Tongue (tissue), 2 donors: ENCODE results near the gene OR2T29. TPM values are rescaled to one million over a fixed set of nuclear protein-coding genes. Genes with fewer than 3 reads are reported as not detected.
"Not testable (repeated sequence)": the region's sequence is repeated elsewhere in the genome, so short reads cannot be mapped to it uniquely, and the experiment has no call there.

Experiments
- DNase-seq: peaks from one replicate; pipeline ENCODE4 v3.0.0-alpha.2; 2015
- total RNA-seq: library from RNA; depleted of rRNA; stranded (reverse); fragments of >200 nt; gene quantifications from one replicate; pipeline ENCODE4 v1.2.3, GENCODE V29; 2014

Gene OR2T29, protein sequence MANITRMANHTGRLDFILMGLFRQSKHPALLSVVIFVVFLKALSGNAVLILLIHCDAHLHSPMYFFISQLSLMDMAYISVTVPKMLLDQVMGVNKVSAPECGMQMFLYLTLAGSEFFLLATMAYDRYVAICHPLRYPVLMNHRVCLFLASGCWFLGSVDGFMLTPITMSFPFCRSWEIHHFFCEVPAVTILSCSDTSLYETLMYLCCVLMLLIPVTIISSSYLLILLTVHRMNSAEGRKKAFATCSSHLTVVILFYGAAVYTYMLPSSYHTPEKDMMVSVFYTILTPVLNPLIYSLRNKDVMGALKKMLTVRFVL
- not detected for total RNA-seq

DNA sequence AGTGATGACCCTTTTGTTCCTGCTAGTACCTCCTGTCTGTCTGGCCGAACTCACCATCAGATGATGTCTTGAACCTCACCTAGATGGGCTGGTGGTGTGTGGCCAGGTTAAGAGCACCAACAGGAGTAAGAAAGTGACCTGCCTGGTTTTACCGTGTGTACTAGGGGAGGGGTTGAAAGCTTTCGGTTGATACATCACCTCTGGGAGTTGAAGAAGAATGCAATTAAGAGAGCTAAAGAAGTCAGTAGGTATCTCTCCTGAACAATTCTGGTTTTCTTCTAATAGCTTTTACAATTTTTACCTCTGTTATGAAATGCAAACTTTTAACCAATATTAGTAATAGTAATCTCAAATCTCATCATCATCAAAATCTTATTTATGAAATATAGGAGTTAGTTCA, at the start of gene OR2T29:
Gene OR2T29, minus strand, starts transcription at position 101 of the 400 bp plus-strand sequence. CDS start 3,281 bp downstream, outside the sequence.
- not testable (repeated sequence) for DNase-seq

DNA sequence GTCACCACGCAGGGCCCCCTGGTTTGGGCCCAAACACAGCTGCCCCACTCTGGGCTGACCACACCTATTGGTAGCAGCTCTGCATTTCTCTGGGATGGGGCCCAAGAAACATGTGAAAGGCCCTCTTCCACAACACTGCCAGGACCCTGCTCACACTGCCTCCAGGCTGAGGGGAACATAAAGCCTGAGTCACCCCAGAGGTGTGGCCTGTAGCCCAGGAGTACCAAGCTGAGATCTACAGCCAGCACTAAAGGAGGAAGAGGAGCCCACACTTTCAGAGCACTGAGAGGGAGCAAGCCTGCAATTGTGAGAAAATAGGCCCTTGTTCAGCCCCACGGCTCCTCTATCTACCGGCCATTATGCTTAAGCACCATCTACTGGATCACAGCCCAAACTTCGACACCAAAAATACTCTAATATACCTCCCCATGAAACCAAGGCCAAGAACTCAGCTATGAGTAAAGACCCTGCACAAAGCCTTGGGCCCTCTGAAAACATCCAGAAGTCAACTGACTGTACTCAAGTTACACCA, 49.4 kb upstream of the OR2T29 start:
- no peak for DNase-seq

DNA sequence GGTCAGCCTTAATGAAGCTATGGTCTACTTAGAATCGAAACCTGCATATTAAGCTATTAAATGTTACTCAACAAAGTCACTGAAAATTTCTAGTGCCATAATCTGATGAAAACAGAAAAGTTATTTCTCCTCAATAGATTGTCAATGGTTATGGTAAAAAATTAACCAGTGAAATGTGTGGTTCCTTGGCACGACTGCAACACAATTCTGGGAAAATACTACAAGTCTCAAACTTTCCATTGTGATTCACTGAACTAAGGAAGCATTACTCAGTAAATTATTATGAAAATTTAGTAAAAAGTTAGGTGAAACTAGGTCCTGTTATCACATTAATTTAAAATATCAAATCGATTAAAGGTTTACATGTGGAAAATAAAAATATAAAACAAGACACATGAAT, 47.7 kb upstream of the OR2T29 start:
- DNase-seq, result no peak

DNA sequence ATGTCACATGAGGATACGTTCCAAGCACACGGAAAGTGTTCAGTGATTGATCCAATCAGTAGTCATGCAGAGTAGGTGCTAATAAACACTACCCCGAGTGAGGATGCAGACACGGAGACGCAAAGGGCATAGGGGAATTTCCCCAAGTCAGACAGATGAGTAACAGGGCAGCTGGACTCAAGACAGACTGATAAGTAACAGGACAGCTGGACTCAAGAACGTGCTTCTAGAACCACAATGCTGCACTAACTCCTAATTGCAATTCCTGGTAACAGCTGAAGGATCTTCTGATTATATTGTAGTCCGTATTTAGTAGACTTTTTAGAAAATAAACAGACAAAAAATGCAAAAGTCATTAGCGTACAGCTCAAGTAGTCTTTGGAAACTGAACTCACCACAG, 36.8 kb upstream of the OR2T29 start:
- no peak for DNase-seq

DNA sequence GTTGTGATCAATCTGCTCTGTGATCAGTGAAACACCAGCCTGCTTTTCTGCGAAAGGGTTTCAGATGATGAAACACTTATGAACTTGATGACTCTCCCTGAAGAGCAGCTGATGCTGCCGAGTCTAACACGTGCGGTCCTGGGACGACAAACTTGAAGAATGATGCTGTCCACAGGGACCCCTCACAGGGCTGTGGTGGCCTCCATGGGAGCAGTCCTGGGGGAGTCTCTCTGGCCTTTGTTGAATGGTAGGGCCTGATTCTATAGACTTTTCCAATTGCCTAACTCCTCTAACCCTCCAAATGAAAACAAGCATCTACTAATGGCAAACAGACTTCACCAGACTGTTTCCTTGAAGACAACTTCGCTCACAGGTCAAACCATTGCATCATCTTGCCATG, 35.0 kb upstream of the OR2T29 start, which contains the start of gene OR2T10:
Gene OR2T10, minus strand, starts transcription at position 112 of the 400 bp plus-strand sequence. CDS start 3,932 bp downstream, outside the sequence.
- DNase-seq, result no peak

DNA sequence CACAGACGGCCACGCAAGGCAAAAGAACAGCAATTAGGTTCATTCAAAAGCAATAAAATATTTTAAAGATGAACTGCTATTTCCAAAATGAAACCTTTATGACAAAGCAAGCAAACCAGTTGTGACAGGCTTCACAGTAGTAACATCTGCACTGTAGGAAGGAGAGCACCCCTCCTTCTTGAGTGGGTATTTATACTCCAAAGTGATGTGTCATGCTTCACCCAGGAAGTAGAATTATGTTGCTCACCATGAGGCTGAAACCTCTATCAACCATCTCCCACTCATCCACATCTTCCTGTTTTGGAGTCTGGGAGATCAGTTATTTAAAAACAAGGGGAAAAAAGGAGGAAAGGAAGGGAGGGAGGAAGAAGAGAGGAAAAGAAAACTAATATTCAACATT, 34.0 kb upstream of the OR2T29 start:
- DNase-seq, result no peak

DNA sequence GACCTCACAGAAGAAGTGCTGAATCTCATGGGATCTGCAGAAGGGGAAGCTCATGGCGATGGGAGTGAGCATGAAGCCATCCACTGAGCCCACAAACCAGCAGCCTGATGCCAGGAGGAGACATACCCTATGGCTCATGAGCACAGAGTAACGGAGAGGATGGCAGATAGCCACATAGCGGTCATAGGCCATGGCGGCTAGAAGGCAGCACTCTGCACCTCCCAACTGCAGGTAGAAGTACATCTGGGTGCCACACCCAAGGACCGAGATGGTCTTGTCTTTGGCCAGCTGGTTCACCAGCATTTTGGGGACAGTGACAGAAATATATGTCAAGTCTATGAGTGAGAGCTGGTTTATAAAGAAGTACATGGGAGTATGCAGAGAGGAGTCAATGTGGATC, 30.7 kb upstream of the OR2T29 start:
- no peak for DNase-seq

DNA sequence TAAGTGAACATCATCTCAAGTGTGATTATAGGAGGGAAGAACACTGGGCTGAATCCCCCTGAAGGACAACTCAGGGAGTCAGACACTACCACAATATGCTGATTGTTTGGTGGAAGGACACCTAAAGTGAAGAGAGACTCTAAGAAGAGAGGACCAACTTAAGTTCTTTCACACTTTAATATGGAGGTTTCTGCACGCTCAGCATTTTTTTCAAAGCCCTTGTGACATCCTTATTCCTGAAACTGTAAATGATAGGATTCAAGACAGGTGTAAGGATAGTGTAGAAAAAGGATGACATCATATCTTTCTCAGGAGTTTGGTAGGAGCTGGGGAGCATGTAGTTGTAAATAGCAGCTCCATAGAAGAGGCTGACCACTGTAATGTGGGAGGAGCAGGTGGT, 30.1 kb upstream of the OR2T29 start:
- no peak for DNase-seq

DNA sequence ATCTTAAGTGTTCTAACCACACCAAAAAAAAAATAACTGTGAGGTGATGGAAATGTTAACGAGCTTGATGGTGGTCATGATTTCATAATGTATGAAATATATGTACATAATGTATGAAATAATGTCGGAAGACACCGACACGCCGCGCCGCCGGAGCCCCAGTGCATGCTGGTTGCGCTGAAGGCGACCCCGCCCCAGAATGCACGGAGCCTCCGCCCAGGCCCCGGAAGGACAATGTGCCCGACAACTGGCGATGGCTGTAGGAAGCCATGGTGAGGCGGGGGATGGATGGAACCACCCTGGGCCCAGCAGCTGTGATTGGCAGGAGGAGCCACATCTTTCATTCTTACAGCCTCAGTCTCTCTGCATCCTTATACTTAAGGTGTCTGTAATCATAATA, 27.5 kb upstream of the OR2T29 start:
- DNase-seq, result no peak

DNA sequence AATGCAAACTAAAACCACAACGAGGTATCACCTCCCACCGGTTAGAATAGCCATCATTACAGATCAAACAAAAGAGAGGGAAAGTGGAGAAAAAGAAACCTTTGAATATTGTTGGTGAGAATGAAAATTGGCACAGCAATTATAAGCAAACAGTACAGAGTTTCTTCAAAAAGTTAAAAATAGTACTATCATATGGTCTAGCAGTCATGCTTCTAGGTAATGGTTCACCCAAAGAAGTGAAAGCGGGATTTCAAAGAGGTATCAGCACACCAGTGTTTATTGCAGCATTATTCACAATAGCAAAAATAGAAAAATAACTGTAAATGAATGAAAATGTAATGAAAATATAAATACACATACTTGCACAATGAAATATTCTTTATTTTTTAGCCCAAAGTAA, 26.8 kb upstream of the OR2T29 start:
- no peak for DNase-seq

DNA sequence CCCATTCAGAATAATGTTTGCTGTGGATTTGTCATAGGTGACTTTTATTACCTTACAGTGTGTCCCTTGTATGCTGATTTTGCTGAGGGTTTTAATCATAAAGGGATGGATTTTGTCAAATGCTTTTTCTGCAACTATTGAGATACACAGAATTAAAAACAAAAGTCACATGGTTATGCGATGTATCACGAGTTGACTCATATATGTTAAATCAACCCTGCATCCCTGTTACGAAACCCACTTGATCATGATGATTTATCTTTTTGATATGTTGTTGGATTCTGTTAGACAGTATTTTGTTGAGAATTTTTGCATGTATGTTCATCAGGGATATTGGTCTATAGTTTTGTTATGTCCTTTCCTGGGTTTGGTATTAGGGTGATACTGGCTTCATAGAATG, 22.7 kb upstream of the OR2T29 start:
- DNase-seq, result no peak

DNA sequence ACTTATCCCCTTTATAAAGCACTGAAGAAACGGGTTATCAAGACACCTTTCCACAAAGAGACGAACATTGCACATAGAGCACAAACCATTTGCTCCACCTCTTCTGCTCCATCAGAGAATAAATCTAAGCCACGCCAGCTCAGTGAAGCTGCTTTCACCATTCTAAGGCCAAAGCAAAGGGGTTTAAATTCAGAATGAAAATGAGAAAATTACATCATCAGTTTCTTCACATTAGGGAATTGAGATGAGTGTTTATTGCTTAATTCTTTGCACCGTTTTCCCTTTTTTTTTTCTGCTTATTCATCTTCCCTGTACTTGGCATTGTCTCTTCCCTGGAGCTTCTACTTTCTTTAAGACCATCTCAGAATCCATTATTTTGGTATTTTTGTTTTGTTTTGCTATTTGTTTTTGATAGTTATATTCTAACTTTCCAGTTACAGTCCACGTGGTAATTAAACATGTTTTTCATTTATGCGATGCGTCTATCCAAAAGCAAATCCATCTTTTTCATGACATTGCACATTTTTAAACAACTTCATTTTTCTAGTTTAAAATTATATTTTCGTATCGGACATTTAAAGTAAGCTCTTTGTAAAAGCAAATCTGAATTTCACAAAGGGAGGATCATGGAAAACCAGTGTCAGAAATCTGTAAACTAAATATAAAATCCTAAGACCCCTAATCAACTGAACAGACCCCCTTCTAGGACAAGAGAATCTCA, 13.8 kb upstream of the OR2T29 start:
- DNase-seq, result no peak

DNA sequence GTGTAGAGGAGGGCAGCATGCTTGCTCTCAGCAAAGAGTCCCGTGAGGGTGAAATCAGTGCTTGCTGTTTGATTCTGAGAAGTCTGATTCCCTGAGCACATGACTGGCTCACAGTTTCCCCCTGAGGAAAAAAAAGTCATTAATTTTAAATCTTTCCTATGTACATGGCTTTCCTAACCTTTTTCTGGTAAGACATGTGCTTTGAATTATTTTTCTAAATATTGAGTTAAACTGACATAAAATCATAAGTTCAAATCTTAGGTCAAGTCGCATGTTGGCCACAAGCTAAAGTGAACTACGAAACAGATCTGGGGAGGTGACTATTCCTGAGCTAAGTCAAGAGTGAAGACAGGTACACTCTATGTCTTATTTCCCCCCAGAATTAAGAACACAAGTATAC, 12.1 kb upstream of the OR2T29 start, which contains the start of gene OR2T34:
Gene OR2T34, minus strand, starts transcription at position 101 of the 400 bp plus-strand sequence. Its CDS starts 0 bp downstream, at position 101.
- DNase-seq, result not testable (repeated sequence)

DNA sequence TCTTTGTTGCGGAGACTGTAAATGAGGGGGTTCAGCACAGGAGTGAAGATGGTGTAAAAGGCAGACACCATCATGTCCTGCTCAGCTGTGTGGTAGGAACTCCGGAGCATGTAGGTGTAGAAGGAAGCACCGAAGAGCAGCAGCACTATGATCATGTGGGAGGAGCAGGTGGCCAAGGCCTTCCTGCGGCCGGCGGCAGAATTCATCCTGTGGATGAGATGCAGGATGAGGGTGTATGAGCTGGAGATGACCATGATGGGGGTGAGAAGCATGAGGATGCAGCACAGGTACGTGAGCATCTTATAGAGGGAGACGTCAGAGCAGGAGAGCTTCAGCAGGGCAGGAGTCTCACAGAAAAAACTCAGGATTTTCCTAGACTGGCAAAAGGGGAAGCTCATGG, 11.3 kb upstream of the OR2T29 start:
- DNase-seq, result not testable (repeated sequence)

DNA sequence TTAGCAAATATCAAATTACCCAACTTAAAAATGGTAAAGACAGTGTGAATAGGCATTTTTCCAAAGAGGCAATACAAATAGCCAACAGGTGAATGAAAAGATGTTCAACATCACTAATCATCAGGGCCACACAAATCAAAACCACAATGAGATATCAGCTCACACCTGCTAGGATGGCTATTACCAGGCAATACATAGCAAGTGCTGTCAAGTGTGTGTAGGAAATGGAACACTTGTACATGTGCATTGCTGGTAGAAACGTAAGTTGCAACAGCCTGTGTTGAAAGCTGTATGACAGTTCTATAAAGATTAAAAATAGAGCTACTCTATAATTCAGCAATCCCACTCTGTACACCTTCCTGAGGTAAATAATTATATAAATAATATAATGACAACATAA, 9.5 kb upstream of the OR2T29 start:
- not testable (repeated sequence) for DNase-seq

DNA sequence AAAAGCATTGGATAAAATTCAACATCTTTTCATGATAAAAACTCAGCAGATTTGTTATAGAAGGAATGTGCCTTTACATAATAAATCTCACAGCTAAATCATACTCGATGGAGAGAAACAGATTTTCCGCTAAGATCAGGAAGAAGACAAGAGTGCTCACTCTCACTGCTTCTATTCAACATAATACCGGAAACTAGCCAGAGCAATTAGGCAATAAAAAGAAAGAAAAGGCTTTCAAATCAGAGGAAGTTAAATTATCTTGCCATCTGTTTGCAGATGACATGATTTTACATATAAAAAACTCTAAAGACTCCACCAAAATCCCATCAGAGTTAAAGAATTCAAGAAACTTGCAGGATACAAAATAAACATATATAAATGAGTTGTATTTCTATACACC, 8.2 kb upstream of the OR2T29 start:
- DNase-seq, result not testable (repeated sequence)

DNA sequence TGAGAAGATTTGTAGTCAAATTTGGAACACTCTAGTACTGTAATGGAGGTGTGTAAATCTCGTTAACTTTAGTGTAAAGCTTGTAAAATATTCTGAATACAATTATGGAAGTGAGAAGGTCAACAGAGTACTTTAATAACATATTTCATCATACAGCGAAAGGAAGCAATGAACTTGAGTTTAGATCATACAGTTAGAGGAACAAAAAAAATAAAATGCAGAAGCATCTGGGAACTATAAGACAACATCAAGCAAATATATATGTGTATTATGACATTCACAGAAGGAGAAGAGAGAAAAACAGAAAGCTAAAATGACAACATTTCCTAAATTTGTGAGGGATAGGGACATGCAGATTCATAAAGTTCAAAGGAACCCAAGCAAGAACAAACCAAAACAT, 6.5 kb upstream of the OR2T29 start:
- DNase-seq, result not testable (repeated sequence)

DNA sequence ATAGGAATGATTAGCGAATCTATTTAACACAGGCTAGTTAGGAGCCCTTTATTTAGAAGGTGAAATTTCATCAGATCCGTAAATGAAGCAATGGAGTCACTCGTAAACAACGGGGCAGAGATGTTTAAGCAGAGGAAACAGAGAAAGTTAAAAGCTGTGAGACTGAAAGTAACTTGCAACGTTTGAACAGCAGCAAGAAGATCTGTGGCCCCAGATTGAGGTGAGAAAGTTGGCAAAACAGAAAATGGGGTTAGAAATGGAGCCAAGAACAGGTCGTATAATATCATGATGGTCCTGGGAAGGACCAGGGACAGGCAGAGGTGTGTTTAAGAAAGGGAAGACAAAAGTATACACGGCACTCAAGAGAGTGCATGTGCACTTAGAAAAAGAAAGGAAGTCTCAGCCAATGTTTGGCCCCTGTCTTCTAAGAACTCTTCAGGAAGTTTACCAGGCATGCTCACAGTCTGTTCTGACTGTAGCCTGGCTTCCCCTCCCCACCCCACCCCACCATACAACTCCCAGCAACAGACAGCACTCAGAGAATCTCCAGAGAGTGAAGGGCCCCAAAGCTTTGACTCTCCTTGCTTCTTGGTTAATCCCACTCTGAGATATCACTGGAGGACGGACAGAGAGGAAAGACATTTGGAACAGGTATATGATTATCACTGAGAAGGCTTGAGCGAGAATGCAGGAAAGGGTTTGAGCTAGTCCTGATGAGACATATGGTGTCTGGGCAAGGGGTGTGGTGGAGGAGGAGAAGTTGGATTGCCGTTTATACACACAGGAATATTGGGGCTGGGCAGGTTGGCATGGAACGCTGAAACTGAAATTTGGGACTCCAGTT, 3.2 kb upstream of the OR2T29 start:
- not testable (repeated sequence) for DNase-seq

DNA sequence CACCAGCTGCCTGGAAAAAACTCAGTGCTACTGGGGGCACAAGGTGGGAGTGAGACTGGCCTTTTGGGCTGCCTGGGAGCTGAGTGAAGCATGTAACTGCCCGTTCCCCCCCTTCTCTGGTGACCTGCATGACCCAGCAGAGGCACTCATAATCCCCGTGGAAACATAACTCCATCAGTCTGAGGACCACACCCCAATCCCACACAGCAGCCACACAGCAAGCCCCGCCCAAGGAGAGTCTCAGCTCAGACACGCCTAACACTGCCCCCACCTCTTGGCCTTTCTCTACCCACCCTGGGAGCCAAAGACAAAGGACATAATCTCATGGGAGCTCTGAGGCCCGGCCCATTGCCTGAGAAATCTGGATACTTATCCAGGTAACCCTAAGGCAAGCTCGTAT, 11.5 kb downstream of the OR2T29 start:
- DNase-seq, result not testable (repeated sequence)

DNA sequence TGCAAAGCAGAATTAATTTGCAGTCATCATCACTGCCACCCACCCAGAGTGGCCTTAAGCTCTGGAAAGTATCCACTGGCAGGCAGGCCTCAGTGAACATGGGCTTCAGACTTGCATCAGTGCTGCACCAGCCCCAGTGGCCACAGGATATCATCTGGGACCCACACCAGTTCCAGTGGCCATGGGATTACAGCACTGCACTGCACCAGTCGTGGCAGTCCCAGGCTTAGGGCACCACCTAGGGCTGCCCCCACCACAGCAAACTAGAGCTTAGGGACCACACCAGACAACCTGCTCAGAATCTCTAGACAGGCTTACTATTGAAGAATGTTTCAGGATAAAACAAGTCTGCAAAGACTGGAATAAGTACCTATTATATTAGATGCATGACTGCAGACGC, 15.2 kb downstream of the OR2T29 start:
- not testable (repeated sequence) for DNase-seq

DNA sequence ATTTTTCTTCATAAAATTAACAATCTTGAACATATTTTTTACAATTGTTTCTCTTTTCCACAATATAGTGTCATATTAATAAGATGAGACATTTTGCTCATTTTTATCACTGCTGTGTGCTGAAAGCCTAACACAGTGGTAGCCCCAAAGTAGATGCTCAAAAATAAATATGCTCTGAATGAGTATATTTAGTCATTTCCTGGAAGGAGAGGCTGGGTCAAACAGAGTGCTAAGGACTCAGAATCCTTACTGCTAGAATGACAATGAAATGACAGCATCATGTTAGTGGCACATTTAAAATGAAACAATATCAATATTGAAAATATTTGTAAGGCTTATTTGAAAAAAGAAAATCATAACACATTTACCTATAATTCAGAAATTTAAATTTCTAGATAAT, 25.1 kb downstream of the OR2T29 start:
- DNase-seq, result not testable (repeated sequence)

DNA sequence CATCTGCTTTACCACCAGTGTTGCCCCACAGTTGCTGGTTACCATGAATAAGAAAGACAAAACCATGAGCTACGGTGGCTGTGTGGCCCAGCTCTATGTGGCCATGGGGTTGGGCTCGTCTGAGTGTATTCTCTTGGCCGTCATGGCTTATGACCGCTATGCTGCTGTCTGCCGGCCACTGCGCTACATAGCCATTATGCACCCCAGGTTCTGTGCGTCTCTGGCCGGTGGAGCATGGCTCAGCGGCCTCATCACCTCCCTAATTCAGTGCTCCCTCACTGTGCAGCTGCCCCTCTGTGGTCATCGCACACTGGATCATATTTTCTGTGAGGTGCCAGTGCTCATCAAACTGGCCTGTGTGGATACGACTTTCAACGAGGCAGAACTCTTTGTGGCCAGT, 40.7 kb downstream of the OR2T29 start:
- DNase-seq, result no peak
